Measurements from ENCODE around the gene NUDT14. TPM values are rescaled to one million over a fixed set of nuclear protein-coding genes. Genes with fewer than 3 reads are reported as not detected.

Gene NUDT14
- total and polyA plus RNA-seq, 9 donors: 0.68 to 22.5 (median 11.4) TPM

GRCh38 chr14:105173901-105174894, 6.9 kb downstream of the NUDT14 start:
- Histone ChIP-seq H3K27me3 (no peaks in the 10 kb centered on the region), H3K27ac (no peak overlapping the region), H3K4me1 (ENCODE audit: insufficient read depth) (no peaks in the 10 kb centered on the region), H3K36me3 (no peaks in the 10 kb centered on the region), H3K9me3 (no peaks in the 10 kb centered on the region), H3K4me3 (no peak overlapping the region)
- TF ChIP-seq EP300 (IDR thresholded peaks at IDR 0.05) (no peak), POLR2A (IDR thresholded peaks at IDR 0.05) (no peak)
- TF ChIP-seq, protein P1, sequence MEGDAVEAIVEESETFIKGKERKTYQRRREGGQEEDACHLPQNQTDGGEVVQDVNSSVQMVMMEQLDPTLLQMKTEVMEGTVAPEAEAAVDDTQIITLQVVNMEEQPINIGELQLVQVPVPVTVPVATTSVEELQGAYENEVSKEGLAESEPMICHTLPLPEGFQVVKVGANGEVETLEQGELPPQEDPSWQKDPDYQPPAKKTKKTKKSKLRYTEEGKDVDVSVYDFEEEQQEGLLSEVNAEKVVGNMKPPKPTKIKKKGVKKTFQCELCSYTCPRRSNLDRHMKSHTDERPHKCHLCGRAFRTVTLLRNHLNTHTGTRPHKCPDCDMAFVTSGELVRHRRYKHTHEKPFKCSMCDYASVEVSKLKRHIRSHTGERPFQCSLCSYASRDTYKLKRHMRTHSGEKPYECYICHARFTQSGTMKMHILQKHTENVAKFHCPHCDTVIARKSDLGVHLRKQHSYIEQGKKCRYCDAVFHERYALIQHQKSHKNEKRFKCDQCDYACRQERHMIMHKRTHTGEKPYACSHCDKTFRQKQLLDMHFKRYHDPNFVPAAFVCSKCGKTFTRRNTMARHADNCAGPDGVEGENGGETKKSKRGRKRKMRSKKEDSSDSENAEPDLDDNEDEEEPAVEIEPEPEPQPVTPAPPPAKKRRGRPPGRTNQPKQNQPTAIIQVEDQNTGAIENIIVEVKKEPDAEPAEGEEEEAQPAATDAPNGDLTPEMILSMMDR (IDR thresholded peaks at IDR 0.05): no peak
- DNase-seq: no peak
- intact Hi-C loops (cut with DNase I): no loop called here
- WGBS, 3 donors: 82 to 88% (median 88%) methylated on average over 30 to 32 of the region's 32 CpGs

- WGBS, 3 donors: 86 to 92% (median 88%) methylated on average over 13 of the region's 13 CpGs
- no peak for DNase-seq
- H3K27me3 ChIP-seq: no peaks in the 10 kb centered on the region
- intact Hi-C loops (cut with DNase I): no loop called here
- no peak overlapping the region for H3K4me3 ChIP-seq
- H3K4me1 ChIP-seq (ENCODE audit: insufficient read depth): no peaks in the 10 kb centered on the region
- no peaks in the 10 kb centered on the region for H3K36me3 ChIP-seq
- TF ChIP-seq EP300 (IDR thresholded peaks at IDR 0.05): no peak
- TF ChIP-seq POLR2A (IDR thresholded peaks at IDR 0.05): no peak
- TF ChIP-seq, protein P1 (IDR thresholded peaks at IDR 0.05): no peak
- no peak overlapping the region for H3K27ac ChIP-seq
- no peaks in the 10 kb centered on the region for H3K9me3 ChIP-seq
Measured at GRCh38 chr14:105173145-105173544, 8.0 kb downstream of the NUDT14 start.

DNA sequence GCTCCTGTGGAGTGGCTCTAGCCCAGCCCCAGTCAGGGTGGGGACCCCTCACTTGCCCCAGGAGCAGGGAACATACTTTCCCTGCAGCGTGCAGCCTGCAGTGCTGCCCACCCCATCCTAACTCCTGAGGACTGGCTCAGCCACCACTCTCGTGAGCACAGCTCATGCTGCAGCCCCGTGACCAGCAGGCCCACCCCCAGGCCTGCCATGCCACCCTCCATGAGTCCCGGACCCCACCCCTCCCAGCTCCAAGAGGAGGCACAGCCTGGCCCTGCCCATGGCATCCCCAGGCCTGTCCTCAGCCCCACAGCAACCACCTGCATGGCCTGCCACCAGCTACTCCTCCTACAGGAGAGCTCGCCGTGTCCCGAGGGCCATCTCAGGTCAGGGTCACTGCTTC, 8.6 kb downstream of the NUDT14 start:
- H3K4me3 ChIP-seq: no peak overlapping the region
- H3K27me3 ChIP-seq: no peaks in the 10 kb centered on the region
- intact Hi-C loops (cut with DNase I): no loop called here
- DNase-seq: no peak
- H3K4me1 ChIP-seq (ENCODE audit: insufficient read depth): peaks cover 4% of the 10 kb centered on the region
- 49 to 59% (median 58%) methylated on average over 4 to 7 of the region's 7 CpGs for WGBS, 3 donors
- H3K36me3 ChIP-seq: no peaks in the 10 kb centered on the region
- TF ChIP-seq EP300 (IDR thresholded peaks at IDR 0.05) (no peak), POLR2A (IDR thresholded peaks at IDR 0.05) (no peak)
- TF ChIP-seq, protein P1 (IDR thresholded peaks at IDR 0.05): no peak
- H3K9me3 ChIP-seq: no peaks in the 10 kb centered on the region
- no peak overlapping the region for H3K27ac ChIP-seq

- Histone ChIP-seq H3K36me3 (no peaks in the 10 kb centered on the region), H3K4me1 (ENCODE audit: insufficient read depth) (peaks cover 4% of the 10 kb centered on the region), H3K9me3 (no peaks in the 10 kb centered on the region), H3K27me3 (no peaks in the 10 kb centered on the region), H3K27ac (no peak overlapping the region), H3K4me3 (no peak overlapping the region)
- WGBS, 3 donors: 20 to 23% (median 23%) methylated on average over 13 to 19 of the region's 19 CpGs
- DNase-seq: no peak
- TF ChIP-seq POLR2A (IDR thresholded peaks at IDR 0.05) (no peak), EP300 (IDR thresholded peaks at IDR 0.05) (no peak)
- TF ChIP-seq, protein P1 (IDR thresholded peaks at IDR 0.05): no peak
- intact Hi-C loops (cut with DNase I): no loop called here
Measured at GRCh38 chr14:105171004-105171673, 10.0 kb downstream of the NUDT14 start.

All from ovary (tissue), 9 donors.